Measurements from ENCODE around the gene COL4A1.

The COL4A1 gene

GRCh38 chr13:110186231-110186855 lies 120.6 kb downstream of the COL4A1 start:
- DNase-seq, result no peak

- no peak for DNase-seq
Measured at GRCh38 chr13:110185696-110186095, 121.3 kb downstream of the COL4A1 start.

GRCh38 chr13:110183910-110184309 lies 123.0 kb downstream of the COL4A1 start:
- no peak for DNase-seq

GRCh38 chr13:110182461-110182860 lies 124.5 kb downstream of the COL4A1 start:
- DNase-seq, result no peak

GRCh38 chr13:110182003-110182402 lies 125.0 kb downstream of the COL4A1 start:
- no peak for DNase-seq

GRCh38 chr13:110179857-110180147 lies 127.2 kb downstream of the COL4A1 start:
- DNase-seq, result no peak

GRCh38 chr13:110179116-110179856 lies 127.7 kb downstream of the COL4A1 start:
- DNase-seq, result no peak

GRCh38 chr13:110177790-110178189 lies 129.2 kb downstream of the COL4A1 start:
- DNase-seq, result no peak

GRCh38 chr13:110176431-110176830 lies 130.5 kb downstream of the COL4A1 start:
- no peak for DNase-seq

GRCh38 chr13:110173247-110173818 lies 133.6 kb downstream of the COL4A1 start:
- no peak for DNase-seq

GRCh38 chr13:110170882-110171281 lies 136.1 kb downstream of the COL4A1 start:
- DNase-seq, result no peak

- DNase-seq, result no peak
Measured at GRCh38 chr13:110170020-110170790, 136.8 kb downstream of the COL4A1 start.

GRCh38 chr13:110168999-110169933 lies 137.7 kb downstream of the COL4A1 start:
- no peak for DNase-seq

GRCh38 chr13:110166598-110166997 lies 140.4 kb downstream of the COL4A1 start:
- no peak for DNase-seq

- no peak for DNase-seq
Measured at GRCh38 chr13:110164706-110165105, 142.3 kb downstream of the COL4A1 start.

GRCh38 chr13:110162866-110163658 lies 143.9 kb downstream of the COL4A1 start:
- no peak for DNase-seq

GRCh38 chr13:110162053-110162452 lies 144.9 kb downstream of the COL4A1 start:
- no peak for DNase-seq

- DNase-seq, result no peak
Measured at GRCh38 chr13:110161112-110161882, 145.7 kb downstream of the COL4A1 start.

- DNase-seq, result no peak
Measured at GRCh38 chr13:110158226-110158625, 148.7 kb downstream of the COL4A1 start.

GRCh38 chr13:110157718-110158117 lies 149.2 kb downstream of the COL4A1 start:
- no peak for DNase-seq

Measured in activated CD4-positive, alpha-beta T cell treated with anti-CD3 and anti-CD28 coated beads, Interleukin-10, Interleukin-2, amounts not matched to agents 100 ng/mL and 50 ng/mL, durations not matched to agents 16 hours and 8 hours (primary cell).